ENCODE measurements around the gene FKTN.

FKTN gene

GRCh38 chr9:105651806-105652205, 93.9 kb downstream of the FKTN start:
- Mint-ChIP-seq H3K9me3 (no peaks in the 10 kb centered on the region), H3K4me3 (no peak overlapping the region), H3K27ac (no peak overlapping the region)

DNA sequence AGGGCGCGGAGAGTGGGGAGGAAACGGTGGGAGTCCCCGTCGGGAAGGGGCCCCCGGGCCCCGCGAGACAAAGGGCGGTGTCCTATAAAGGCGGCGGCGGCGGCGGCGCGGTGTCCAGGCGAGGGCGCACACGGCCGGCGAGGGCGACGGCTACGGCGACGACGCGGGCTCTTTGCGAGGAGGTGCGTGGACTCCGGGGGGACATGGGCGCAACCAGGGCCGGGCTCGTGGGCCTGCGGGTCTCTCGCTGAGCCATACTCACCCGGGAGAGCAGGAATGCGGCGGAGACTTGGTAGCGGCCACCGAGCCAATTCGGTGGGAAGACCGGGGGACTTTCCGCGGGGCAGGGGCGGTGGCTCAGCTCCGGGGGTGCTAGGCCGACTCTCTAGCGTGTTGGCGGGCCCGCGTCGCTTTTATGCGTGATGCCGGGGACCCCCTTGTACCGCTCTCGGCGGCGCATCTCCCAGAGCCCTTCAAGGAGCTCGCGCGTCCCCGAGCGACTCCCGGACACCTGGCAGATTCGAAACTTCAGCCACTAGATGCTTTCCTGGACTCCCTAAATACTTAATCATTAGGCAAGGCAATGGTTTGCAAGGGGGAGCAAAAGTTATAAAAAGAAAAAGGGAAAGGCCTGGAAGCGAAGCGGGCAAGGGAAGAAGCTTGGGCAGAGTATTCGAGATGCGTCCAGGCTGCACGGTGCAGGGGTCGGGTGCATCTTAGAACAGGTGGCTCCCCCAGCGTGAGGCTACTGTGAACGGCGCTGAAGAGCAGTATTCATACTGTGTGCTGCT, 98.4 kb downstream of the FKTN start:
- no peaks in the 10 kb centered on the region for H3K36me3 Mint-ChIP-seq (ENCODE audit: low read depth)
- peak overlapping the region; percentile 72 for H3K4me3 Mint-ChIP-seq
- H3K27ac Mint-ChIP-seq = no peak overlapping the region
- H3K4me1 Mint-ChIP-seq = peaks cover 7% of the 10 kb centered on the region
- H3K27me3 Mint-ChIP-seq = peaks cover 35% of the 10 kb centered on the region
- no peaks in the 10 kb centered on the region for H3K9me3 Mint-ChIP-seq
- DNase-seq (peak; percentile 23), ATAC-seq (peak; percentile 63)

More at GRCh38 chr9:105651806-105652205, 93.9 kb downstream of the FKTN start:
- Mint-ChIP-seq H3K36me3 (ENCODE audit: low read depth) (no peaks in the 10 kb centered on the region), H3K27me3 (peaks cover 16% of the 10 kb centered on the region), H3K4me1 (peaks cover 4% of the 10 kb centered on the region)
- DNase-seq = no peak
- ATAC-seq = no peak

DNA sequence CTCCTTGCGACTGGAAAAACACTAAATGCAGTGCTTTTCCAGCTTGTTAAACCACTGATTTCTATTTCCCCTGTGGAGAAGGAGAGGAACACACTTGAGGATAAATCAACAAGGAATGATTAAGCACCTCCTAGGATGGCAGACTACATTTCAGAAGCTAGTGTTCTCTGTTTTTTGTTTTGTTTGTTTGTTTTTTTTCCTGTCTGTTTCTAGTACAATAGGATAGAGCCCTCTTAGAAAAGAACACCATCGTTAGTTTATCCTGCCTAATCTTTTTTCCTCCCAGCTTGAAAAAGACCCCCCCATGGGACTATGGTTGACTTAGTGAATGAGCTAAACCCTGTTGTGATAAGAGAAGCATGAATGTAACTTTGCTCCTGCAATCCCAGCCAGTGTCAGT, 100.4 kb downstream of the FKTN start:
- no peak overlapping the region for H3K4me3 Mint-ChIP-seq
- H3K36me3 Mint-ChIP-seq (ENCODE audit: low read depth) = no peaks in the 10 kb centered on the region
- DNase-seq = no peak
- no peaks in the 10 kb centered on the region for H3K9me3 Mint-ChIP-seq
- peaks cover 35% of the 10 kb centered on the region for H3K27me3 Mint-ChIP-seq
- no peak for ATAC-seq
- H3K4me1 Mint-ChIP-seq = peaks cover 7% of the 10 kb centered on the region
- H3K27ac Mint-ChIP-seq = no peak overlapping the region

DNA sequence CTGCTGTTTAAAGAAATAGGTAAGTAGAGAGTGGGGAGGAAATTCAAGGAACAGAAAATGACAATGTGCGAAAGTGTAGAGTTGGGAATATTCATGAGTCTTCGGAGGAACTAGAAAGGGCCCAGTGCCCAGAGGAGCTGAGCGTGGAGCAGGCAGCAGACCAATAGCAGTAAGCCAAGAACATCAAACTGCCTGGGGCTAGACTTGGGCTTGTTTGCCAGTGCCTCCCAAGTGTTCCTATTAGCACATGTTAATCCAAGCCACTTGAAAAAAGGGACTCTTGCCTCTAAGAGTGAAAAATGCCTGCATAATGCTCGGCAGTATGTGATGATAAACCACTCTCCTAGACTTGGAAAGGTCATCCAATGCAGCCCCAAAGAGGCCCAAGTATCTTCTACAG, 103.1 kb downstream of the FKTN start:
- ATAC-seq (no peak), DNase-seq (no peak)
- Mint-ChIP-seq H3K4me3 (no peak overlapping the region), H3K9me3 (no peaks in the 10 kb centered on the region), H3K36me3 (ENCODE audit: low read depth) (no peaks in the 10 kb centered on the region), H3K27ac (no peak overlapping the region), H3K27me3 (peaks cover 24% of the 10 kb centered on the region), H3K4me1 (peaks cover 7% of the 10 kb centered on the region)

DNA sequence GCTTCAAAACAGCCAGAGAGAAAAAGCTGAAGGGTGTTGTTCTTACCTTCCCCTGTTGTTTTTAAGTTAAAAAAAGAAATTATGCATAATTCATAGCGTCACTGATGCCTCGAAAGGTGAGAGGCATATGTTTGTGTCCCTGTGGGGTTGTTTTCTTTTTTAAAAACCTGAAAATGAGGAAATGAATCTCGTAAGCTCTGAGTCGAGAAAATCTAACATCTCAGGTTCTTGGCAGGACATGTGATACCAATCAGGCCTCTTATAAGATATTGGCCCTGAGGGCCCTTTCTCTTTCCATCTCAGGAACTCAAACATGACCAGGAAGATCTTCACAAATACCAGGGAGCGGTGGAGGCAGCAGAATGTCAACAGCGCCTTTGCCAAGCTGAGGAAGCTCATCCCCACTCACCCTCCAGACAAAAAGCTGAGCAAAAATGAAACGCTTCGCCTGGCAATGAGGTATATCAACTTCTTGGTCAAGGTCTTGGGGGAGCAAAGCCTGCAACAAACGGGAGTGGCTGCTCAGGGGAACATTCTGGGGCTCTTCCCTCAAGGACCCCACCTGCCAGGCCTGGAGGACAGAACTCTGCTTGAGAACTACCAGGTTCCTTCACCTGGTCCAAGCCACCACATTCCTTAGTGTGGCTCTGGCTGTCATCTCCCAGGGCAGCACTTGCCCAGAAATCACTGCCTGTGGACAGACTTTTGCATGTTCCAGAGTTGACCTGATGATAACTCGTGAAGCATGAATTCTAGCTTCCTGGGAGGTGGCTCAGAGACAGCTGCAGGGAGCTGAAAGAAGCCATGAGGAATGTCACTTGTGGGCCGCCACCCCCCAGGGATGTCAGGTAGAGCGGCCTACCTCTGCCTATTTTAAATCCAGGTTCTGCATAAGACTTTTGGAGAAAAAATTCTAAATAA, 104.5 kb downstream of the FKTN start, which contains the start of gene TAL2:
TAL2 (plus strand) TSS at position 274 of the 921 bp plus-strand sequence; CDS start at position 314, 40 bp downstream.
- Mint-ChIP-seq H3K27me3 (peaks cover 13% of the 10 kb centered on the region), H3K27ac (no peak within 1 kb of the TSS), H3K4me1 (no peaks in the 10 kb centered on the region), H3K36me3 (ENCODE audit: low read depth) (no peaks in the 10 kb centered on the region), H3K9me3 (no peaks in the 10 kb centered on the region), H3K4me3 (no peak within 1 kb of the TSS)
- no peak for DNase-seq
- no peak for ATAC-seq

DNA sequence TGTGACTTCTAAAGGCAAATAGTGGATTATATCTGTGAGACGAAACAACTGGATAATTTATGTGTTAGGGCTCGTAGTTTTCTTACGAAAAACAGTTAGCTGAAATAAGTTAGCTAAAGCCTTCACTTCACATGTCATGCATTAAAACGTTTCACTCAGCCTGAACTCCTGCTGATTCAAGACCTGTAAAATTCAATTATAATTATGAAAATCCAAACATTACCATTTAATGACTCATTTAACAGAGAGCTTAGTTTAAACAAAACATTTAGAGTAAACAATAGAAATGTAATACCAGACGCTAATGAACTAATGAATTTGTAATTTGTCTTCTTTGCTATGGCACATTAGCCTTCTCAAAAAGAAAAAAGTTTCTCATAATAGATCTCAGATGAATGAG, 106.0 kb downstream of the FKTN start:
- Mint-ChIP-seq H3K4me1 (no peaks in the 10 kb centered on the region), H3K27ac (no peak overlapping the region), H3K27me3 (peaks cover 3% of the 10 kb centered on the region), H3K36me3 (ENCODE audit: low read depth) (no peaks in the 10 kb centered on the region), H3K4me3 (no peak overlapping the region), H3K9me3 (no peaks in the 10 kb centered on the region)
- no peak for ATAC-seq
- DNase-seq = no peak

DNA sequence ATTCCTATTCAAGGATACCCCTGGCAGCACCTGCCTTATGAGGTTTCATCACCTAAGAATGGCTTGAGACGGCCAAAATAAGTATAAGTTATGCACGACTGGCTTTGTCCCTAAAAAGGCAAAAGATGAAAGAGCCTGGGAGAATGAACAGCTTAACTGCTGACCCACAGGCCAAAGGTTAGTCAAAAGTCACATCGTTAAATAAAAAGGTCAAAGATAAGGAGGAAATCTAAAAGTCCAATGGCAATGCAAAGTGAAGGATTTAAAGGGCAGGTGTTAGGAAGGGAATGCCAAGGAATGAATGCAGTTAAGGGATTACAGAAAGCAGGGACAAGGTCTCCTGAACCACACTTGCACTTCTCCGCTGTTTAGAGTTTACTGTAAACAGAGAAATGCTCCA, 109.9 kb downstream of the FKTN start:
- H3K9me3 Mint-ChIP-seq = no peaks in the 10 kb centered on the region
- no peak overlapping the region for H3K27ac Mint-ChIP-seq
- DNase-seq = no peak
- no peak for ATAC-seq
- H3K4me3 Mint-ChIP-seq = no peak overlapping the region
- H3K27me3 Mint-ChIP-seq = no peaks in the 10 kb centered on the region
- H3K36me3 Mint-ChIP-seq (ENCODE audit: low read depth) = no peaks in the 10 kb centered on the region
- H3K4me1 Mint-ChIP-seq = no peaks in the 10 kb centered on the region

DNA sequence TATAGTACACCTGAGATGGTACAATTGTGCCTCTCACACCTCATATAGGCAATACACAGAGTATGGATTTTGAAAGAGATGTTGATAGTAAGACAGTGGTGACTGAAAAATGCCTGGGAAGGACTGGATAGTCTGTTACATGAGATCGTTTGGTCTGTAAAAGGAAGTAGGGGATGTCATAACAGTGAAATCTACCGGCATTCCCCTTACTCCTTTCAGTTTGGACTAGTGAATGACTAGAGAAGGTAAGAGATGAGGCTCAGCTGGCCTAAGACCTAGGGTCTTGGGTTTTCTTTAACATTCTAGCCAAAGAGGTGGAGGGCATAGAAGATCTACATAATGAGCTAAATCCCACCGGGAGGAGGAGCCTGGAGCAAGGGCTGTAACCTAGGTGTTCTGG, 112.4 kb downstream of the FKTN start:
- no peaks in the 10 kb centered on the region for H3K4me1 Mint-ChIP-seq
- DNase-seq (no peak), ATAC-seq (no peak)
- H3K27ac Mint-ChIP-seq = no peak overlapping the region
- H3K27me3 Mint-ChIP-seq = no peaks in the 10 kb centered on the region
- no peak overlapping the region for H3K4me3 Mint-ChIP-seq
- no peaks in the 10 kb centered on the region for H3K36me3 Mint-ChIP-seq (ENCODE audit: low read depth)
- H3K9me3 Mint-ChIP-seq = no peaks in the 10 kb centered on the region

DNA sequence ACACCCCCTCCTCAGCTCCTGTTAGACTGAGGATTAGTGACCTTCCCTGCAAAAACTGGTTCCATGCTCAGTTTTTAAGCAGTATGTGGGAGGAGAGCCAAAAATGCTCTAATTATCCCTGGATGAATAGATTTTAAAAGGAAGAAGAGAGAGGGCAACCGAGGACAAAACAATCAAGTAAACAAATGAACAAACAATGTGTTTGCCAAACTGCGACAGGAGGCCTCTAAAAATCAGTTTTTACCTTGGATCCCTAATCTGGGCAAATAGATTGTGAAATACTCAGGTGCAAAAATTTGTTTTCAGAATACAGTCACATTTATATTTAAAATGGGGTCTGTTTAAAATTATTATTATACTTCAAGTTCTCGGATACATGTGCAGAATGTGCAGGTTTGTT, 112.8 kb downstream of the FKTN start:
- Mint-ChIP-seq H3K4me3 (no peak overlapping the region), H3K4me1 (no peaks in the 10 kb centered on the region), H3K36me3 (ENCODE audit: low read depth) (no peaks in the 10 kb centered on the region), H3K27me3 (no peaks in the 10 kb centered on the region), H3K9me3 (no peaks in the 10 kb centered on the region), H3K27ac (no peak overlapping the region)
- no peak for ATAC-seq
- no peak for DNase-seq

DNA sequence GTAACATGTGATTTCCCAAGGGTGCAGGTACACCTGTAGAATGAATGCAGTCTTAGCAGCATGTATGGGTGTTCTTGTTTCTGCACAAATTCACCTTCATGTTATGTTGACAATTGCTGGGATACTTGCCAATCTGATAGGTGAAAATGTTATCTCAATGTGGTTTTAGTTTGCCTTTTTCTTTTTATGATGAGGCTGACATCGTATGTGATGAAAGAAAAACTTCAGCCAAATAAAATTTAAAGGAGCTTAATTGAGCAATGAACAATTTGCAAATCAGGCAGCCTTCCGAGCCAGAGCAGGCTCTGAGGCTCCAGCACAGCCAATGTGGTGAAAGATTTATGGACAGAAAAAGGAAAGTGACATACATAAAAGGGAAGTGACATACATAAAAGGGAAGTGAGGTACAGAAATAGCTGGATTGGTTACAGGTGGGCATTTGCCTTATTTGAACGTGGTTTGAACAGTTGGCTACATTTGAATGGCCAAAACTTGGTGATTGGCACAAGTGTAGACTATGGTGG, 114.8 kb downstream of the FKTN start:
- DNase-seq (no peak), ATAC-seq (no peak)
- no peaks in the 10 kb centered on the region for H3K9me3 Mint-ChIP-seq
- no peaks in the 10 kb centered on the region for H3K36me3 Mint-ChIP-seq (ENCODE audit: low read depth)
- H3K27ac Mint-ChIP-seq = no peak overlapping the region
- no peak overlapping the region for H3K4me3 Mint-ChIP-seq
- H3K4me1 Mint-ChIP-seq = no peaks in the 10 kb centered on the region
- H3K27me3 Mint-ChIP-seq = no peaks in the 10 kb centered on the region

DNA sequence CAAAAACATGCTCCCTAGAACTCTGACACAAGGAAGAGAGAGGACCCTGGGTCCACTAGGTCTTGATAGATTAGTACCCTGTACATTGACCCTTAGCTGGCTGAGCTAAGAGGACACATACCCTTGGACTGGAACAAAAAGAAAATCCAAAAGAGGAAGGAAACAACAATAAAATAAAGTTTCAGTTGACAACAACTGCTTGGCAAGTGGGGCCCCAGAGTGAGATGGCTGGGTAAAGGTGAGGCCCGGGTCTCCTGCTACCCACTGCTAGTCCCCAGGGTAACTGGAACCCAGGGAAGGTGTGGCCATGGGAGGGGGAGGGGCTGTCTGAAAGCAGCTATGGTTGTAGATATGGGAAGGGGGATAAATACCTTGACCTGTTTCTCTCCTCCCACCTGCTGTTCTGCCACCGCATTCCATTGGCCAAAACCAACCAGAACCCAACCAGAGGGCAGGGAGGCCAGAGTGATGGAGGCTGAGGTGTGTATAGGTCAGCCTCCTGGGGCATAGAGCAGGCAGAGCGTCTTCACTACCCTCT, 116.0 kb downstream of the FKTN start:
- no peaks in the 10 kb centered on the region for H3K9me3 Mint-ChIP-seq
- no peak overlapping the region for H3K27ac Mint-ChIP-seq
- no peaks in the 10 kb centered on the region for H3K4me1 Mint-ChIP-seq
- DNase-seq (no peak), ATAC-seq (no peak)
- no peaks in the 10 kb centered on the region for H3K36me3 Mint-ChIP-seq (ENCODE audit: low read depth)
- no peak overlapping the region for H3K4me3 Mint-ChIP-seq
- H3K27me3 Mint-ChIP-seq = no peaks in the 10 kb centered on the region

DNA sequence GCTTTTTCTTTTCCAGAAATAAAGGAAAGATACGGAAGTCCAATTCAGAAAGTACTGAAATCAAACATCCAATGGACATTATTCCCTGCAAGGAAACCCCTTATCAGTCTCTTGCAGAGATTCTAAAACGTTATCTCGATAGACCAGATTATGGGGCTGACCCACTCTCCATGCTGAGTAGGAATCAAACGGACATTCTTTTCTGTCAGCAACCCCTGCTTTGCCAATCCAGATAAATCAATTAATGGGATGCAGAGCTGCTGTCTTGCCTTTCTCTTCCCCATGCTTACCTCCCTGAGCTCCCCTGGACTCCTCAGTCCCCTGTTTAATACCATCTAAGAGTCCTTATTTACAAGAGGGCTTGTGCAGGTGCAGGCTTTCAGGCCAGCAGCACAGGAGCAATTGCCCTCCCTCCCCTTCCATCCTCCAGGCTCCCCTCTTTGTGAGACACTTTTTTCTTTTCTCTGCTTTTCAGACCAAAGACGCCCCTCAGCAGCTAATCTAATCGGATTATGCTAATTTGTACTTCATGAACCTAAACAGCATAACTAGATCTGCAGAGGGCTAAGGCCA, 118.5 kb downstream of the FKTN start:
- Mint-ChIP-seq H3K27me3 (no peaks in the 10 kb centered on the region), H3K9me3 (no peaks in the 10 kb centered on the region), H3K36me3 (ENCODE audit: low read depth) (no peaks in the 10 kb centered on the region), H3K4me1 (no peaks in the 10 kb centered on the region), H3K4me3 (no peak overlapping the region), H3K27ac (no peak overlapping the region)
- no peak for ATAC-seq
- no peak for DNase-seq

- ATAC-seq (no peak), DNase-seq (no peak)
- no peak overlapping the region for H3K4me3 Mint-ChIP-seq
- H3K36me3 Mint-ChIP-seq (ENCODE audit: low read depth) = no peaks in the 10 kb centered on the region
- H3K4me1 Mint-ChIP-seq = no peaks in the 10 kb centered on the region
- H3K27me3 Mint-ChIP-seq = no peaks in the 10 kb centered on the region
- no peaks in the 10 kb centered on the region for H3K9me3 Mint-ChIP-seq
- no peak overlapping the region for H3K27ac Mint-ChIP-seq
Measured at GRCh38 chr9:105678163-105678562, 120.2 kb downstream of the FKTN start.

DNA sequence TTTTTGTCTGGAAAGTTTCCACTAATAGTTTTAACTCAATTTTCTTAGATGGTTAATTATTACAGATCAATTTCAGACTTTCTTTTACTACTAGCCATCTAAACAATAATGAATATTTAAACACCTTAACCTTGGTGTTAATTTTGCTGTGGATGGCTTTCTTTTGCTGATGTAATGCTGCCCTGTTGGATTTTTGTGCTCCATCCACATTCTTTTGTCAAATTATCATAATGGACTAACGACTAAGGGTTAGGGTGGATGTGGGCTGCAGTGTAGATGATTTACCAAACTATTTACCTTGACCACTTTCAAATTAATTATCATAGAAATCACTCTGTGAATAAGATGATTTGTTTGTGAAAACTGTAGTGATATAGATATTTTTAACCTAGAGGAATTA, 120.8 kb downstream of the FKTN start:
- no peak overlapping the region for H3K4me3 Mint-ChIP-seq
- no peaks in the 10 kb centered on the region for H3K27me3 Mint-ChIP-seq
- DNase-seq (no peak), ATAC-seq (no peak)
- H3K4me1 Mint-ChIP-seq = no peaks in the 10 kb centered on the region
- no peaks in the 10 kb centered on the region for H3K9me3 Mint-ChIP-seq
- H3K36me3 Mint-ChIP-seq (ENCODE audit: low read depth) = no peaks in the 10 kb centered on the region
- H3K27ac Mint-ChIP-seq = no peak overlapping the region

All from activated naive CD8-positive, alpha-beta T cell treated with anti-CD3 and anti-CD28 coated beads, Interleukin-2, amount 50 U/mL, for 24 hours (primary cell).